ENCODE results near the gene NRGN.

DNA sequence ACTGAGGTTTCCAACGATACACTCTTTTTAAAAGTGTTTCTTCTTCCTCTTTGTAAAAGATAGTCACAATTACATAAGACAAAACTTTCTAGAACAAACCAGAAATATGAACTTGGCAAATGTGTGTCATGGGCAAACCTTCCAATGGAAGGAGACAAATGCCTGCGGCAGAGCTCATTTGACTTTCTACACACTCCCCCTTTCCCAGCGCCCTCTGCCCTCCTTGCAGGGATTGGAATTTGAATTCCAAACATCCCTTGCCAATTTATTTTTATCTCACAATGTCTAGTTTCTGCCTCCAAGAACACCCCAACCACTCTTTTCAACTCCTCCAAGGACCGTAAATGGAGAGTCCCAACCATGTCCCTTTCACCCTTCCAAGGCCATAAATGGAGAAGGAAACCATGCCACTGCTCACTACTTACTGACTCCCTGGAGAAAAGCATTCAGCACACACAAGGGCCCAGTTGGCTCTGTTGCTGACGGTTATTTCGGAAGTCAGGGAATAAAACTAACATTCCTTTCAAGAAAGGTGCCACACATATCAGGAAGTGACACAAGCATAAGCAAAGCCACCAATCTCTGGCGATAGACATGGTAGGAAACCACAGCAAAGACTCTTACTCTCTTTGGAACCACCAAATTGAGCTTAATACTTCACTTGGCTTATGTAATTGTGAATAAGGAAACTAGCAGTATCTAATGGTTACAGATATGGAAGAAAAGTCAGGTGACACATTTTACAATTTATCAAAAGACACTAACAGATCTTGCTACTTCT, 37.3 kb downstream of the NRGN start:
- no peak for TF ChIP-seq POLR2A (IDR thresholded peaks at IDR 0.05)
- TF ChIP-seq, protein P1, sequence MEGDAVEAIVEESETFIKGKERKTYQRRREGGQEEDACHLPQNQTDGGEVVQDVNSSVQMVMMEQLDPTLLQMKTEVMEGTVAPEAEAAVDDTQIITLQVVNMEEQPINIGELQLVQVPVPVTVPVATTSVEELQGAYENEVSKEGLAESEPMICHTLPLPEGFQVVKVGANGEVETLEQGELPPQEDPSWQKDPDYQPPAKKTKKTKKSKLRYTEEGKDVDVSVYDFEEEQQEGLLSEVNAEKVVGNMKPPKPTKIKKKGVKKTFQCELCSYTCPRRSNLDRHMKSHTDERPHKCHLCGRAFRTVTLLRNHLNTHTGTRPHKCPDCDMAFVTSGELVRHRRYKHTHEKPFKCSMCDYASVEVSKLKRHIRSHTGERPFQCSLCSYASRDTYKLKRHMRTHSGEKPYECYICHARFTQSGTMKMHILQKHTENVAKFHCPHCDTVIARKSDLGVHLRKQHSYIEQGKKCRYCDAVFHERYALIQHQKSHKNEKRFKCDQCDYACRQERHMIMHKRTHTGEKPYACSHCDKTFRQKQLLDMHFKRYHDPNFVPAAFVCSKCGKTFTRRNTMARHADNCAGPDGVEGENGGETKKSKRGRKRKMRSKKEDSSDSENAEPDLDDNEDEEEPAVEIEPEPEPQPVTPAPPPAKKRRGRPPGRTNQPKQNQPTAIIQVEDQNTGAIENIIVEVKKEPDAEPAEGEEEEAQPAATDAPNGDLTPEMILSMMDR (IDR thresholded peaks at IDR 0.05): no peak

Data from gastroesophageal sphincter (tissue), 3 donors.